Muscle of leg (tissue), 11 donors: ENCODE data around the gene MMP23B. TPM values are rescaled to one million over a fixed set of nuclear protein-coding genes. Genes with fewer than 3 reads are reported as not detected.
"Not testable (repeated sequence)": the region's sequence is repeated elsewhere in the genome, so short reads cannot be mapped to it uniquely, and the experiment has no call there.

Source experiments
- DNase-seq: peaks from one replicate; pipeline ENCODE4 v3.0.0; 2013
- H3K27ac ChIP-seq: one replicate; pipeline ENCODE4 v1.5.1; 2013; ENCODE audit warnings: mild to moderate bottlenecking, low read length, control low read depth
- H3K27me3 ChIP-seq: one replicate; pipeline ENCODE4 v1.6.1; 2013; ENCODE audit warnings: low read length; ENCODE audit not compliant: control insufficient read depth, insufficient read depth
- H3K36me3 ChIP-seq: one replicate; pipeline ENCODE4 v1.6.1; 2013; ENCODE audit warnings: low read length; ENCODE audit not compliant: control insufficient read depth, insufficient read depth
- H3K4me1 ChIP-seq: one replicate; pipeline ENCODE4 v1.6.1; 2013; ENCODE audit warnings: low read length; ENCODE audit not compliant: control insufficient read depth, insufficient read depth
- H3K4me3 ChIP-seq: one replicate; pipeline ENCODE4 v1.5.1; 2013; ENCODE audit warnings: low read length, control low read depth
- H3K9me3 ChIP-seq: replicated peaks from 2 replicates; pipeline ENCODE4 v1.6.1; 2013; ENCODE audit warnings: low read depth, low read length; ENCODE audit not compliant: control insufficient read depth
- WGBS: methylation state at CpG from one replicate; pipeline ENCODE4 v1.1.5; 2013; ENCODE audit warnings: missing lambda C conversion rate; ENCODE audit not compliant: insufficient coverage; 5-methylcytosine and 5-hydroxymethylcytosine counted together
- polyA plus RNA-seq, 8 donors: library from polyadenylated mRNA; unstranded; fragments of 120-200 nt; gene quantifications; one replicate each; pipeline versions ENCODE4 v1.2.1 to v1.2.3, GENCODE V29; 2013; ENCODE audit warnings: inconsistent platforms in 1 of 8, low replicate concordance in 1 of 8; ENCODE audit not compliant: insufficient read length in 8 of 8, insufficient read depth in 1 of 8
- total RNA-seq: library from RNA; stranded (reverse); fragments of 120-200 nt; gene quantifications from one replicate; pipeline ENCODE4 v1.2.4, GENCODE V29; 2013

Gene MMP23B
- total and polyA plus RNA-seq, 9 donors: 27.6 to 55.6 (median 36.9) TPM

DNA sequence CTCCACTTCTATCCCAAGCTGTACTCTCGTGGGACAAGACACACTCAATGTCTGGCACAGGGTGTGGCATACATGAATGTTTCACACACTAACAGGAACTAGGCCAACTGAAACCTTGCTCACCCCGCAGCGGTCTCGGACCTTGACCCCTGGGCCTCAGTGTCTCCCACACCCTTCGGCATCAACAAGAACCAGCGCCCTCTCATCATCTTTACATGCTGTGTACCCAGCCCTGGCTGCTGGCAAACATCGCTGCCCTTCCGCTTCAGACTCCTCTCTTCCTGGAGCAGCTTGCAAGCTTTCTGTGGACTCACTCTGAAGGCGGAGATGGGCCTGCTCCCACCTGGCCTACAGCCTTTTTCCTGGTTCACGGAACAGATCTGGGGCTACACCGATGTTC lies 16.3 kb downstream of the MMP23B start:
- H3K36me3 ChIP-seq: peaks cover 40% of the 10 kb centered on the region
- DNase-seq, H3K4me1 ChIP-seq, H3K9me3 ChIP-seq, H3K4me3 ChIP-seq, H3K27me3 ChIP-seq, H3K27ac ChIP-seq: not testable (repeated sequence)
- 93% methylated on average over 8 of the region's 11 CpGs for WGBS

GRCh38 chr1:1658583-1659549 lies 26.9 kb downstream of the MMP23B start, which contains the start of gene CDK11B:
CDK11B (minus strand) TSS chr1:1659004; CDS start chr1:1657485, 1,519 bp downstream.
- peaks cover 29% of the 10 kb centered on the region for H3K36me3 ChIP-seq
- H3K4me1 ChIP-seq: peaks cover 13% of the 10 kb centered on the region
- peak; percentile 97 for DNase-seq
- H3K27ac ChIP-seq: peak within 1 kb of the TSS; percentile 99
- H3K4me3 ChIP-seq: peak within 1 kb of the TSS; percentile 75
- H3K27me3 ChIP-seq, H3K9me3 ChIP-seq: not testable (repeated sequence)
- under 1% methylated on average over 43 of the region's 96 CpGs for WGBS

DNA sequence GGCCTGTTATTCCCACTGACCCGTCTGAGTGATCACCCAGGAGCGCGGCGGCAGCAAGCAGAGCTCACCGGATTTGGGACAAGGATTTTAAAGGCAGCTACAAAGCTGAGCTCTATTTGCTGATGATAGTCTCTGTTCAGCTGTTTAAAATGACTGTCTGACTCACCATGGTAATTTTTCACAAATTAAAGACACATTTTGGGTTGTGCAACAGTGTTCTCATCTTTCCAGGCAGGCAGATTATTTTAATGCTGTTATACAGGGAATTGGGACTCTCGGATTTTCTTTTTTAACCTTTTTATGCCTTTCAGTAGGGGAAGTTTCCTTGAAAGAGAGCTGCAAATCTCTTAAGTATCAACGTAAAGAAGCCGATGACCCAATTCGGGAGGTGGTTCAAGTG lies 30.4 kb downstream of the MMP23B start:
- not testable (repeated sequence) for H3K4me3 ChIP-seq, DNase-seq, H3K27me3 ChIP-seq, H3K9me3 ChIP-seq
- peaks cover 27% of the 10 kb centered on the region for H3K36me3 ChIP-seq
- peaks cover 13% of the 10 kb centered on the region for H3K4me1 ChIP-seq
- WGBS: 100% methylated on average over 1 of the region's 9 CpGs
- H3K27ac ChIP-seq: peak overlapping the region; percentile 62

GRCh38 chr1:1662830-1663560 lies 31.0 kb downstream of the MMP23B start:
- not testable (repeated sequence) for DNase-seq, H3K9me3 ChIP-seq, H3K27me3 ChIP-seq, H3K4me3 ChIP-seq
- Histone ChIP-seq H3K27ac (peak overlapping the region; percentile 62), H3K36me3 (peaks cover 31% of the 10 kb centered on the region), H3K4me1 (peaks cover 13% of the 10 kb centered on the region)
- WGBS: 80% methylated on average over 4 of the region's 15 CpGs

DNA sequence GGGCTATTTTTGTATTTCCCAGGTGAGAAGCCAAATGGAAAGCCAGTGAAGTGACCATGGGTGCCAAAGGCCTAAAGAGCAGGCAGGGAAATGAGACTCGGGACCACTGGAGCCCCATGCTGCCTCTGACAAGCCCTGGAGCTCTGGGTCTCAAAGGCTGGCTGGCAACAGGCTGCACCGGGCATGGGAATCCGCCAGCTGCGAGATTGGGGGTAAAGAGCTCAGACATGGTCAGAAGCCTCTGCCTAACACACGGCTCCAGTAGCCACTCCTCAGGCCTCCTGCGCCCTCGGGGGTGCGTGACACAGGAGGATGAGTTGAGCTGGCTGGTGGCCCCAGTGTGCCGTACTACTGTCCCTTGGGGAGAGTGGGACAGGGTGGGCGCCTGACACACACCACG lies 32.3 kb downstream of the MMP23B start:
- no CpG with 5 or more reads among the region's 11 CpGs for WGBS
- not testable (repeated sequence) for H3K27me3 ChIP-seq, H3K9me3 ChIP-seq, H3K27ac ChIP-seq, H3K4me3 ChIP-seq, DNase-seq
- Histone ChIP-seq H3K36me3 (peaks cover 40% of the 10 kb centered on the region), H3K4me1 (peaks cover 13% of the 10 kb centered on the region)

GRCh38 chr1:1664941-1665814 lies 33.2 kb downstream of the MMP23B start:
- 91% methylated on average over 24 of the region's 27 CpGs for WGBS
- H3K27ac ChIP-seq: no peak overlapping the region

GRCh38 chr1:1665815-1666251 lies 33.9 kb downstream of the MMP23B start:
- Histone ChIP-seq H3K27ac (no peak overlapping the region), H3K9me3 (no peaks in the 10 kb centered on the region), H3K36me3 (peaks cover 52% of the 10 kb centered on the region), H3K4me3 (no peak overlapping the region), H3K27me3 (no peaks in the 10 kb centered on the region), H3K4me1 (peaks cover 9% of the 10 kb centered on the region)
- DNase-seq: no peak
- WGBS: 82% methylated on average over 25 of the region's 25 CpGs

More at GRCh38 chr1:1664941-1665814, 33.2 kb downstream of the MMP23B start:
- Histone ChIP-seq H3K4me1 (peaks cover 13% of the 10 kb centered on the region), H3K36me3 (peaks cover 48% of the 10 kb centered on the region), H3K27me3 (no peaks in the 10 kb centered on the region), H3K9me3 (no peaks in the 10 kb centered on the region), H3K4me3 (no peak overlapping the region)
- no peak for DNase-seq

GRCh38 chr1:1666526-1666925 lies 34.6 kb downstream of the MMP23B start:
- Histone ChIP-seq H3K4me3 (no peak overlapping the region), H3K36me3 (peaks cover 59% of the 10 kb centered on the region), H3K27ac (no peak overlapping the region), H3K9me3 (no peaks in the 10 kb centered on the region), H3K27me3 (no peaks in the 10 kb centered on the region), H3K4me1 (peaks cover 5% of the 10 kb centered on the region)
- DNase-seq: no peak
- WGBS: 95% methylated on average over 9 of the region's 15 CpGs

GRCh38 chr1:1669468-1670440 lies 37.8 kb downstream of the MMP23B start:
- Histone ChIP-seq H3K36me3 (peaks cover 60% of the 10 kb centered on the region), H3K4me3 (no peak overlapping the region)

More at GRCh38 chr1:1669468-1670440, 37.8 kb downstream of the MMP23B start:
- no peaks in the 10 kb centered on the region for H3K27me3 ChIP-seq
- no peaks in the 10 kb centered on the region for H3K9me3 ChIP-seq
- no peaks in the 10 kb centered on the region for H3K4me1 ChIP-seq
- no peak overlapping the region for H3K27ac ChIP-seq
- DNase-seq: no peak
- WGBS: 89% methylated on average over 40 of the region's 43 CpGs
